K562 (cell line): ENCODE measurements around the gene XPO4.

Source experiments
- RAD21 ChIP-seq, 2 experiments: fragments of 250-450 bp in 1 of 2; fragments of 450-650 bp in 1 of 2; sonication (Bioruptor Pico) in 1 of 2; formaldehyde crosslinking in 1 of 2; IDR thresholded peaks in 1 of 2; conservative IDR thresholded peaks in 1 of 2; 2 replicates each; pipeline versions ENCODE4 v1.4.0 to v1.8.0; 2020 to 2022; ENCODE audit warnings: mild to moderate bottlenecking in 2 of 2, moderate library complexity in 1 of 2
- ZNF436 ChIP-seq: fragments of 250-450, 450-650 bp; sonication (Bioruptor Pico); formaldehyde crosslinking; IDR thresholded peaks from 2 replicates; pipeline ENCODE4 v1.7.0; 2020; ENCODE audit warnings: mild to moderate bottlenecking
- TF ChIP-seq, protein P1 (sequence below): sonication (generic); formaldehyde crosslinking; IDR thresholded peaks from 2 replicates; pipeline ENCODE4 v1.8.0; 2022; ENCODE audit warnings: mild to moderate bottlenecking, missing genetic modification reagents
- TF ChIP-seq, protein P2 (sequence below): fragments of 250-450 bp; sonication (Bioruptor Pico); IDR thresholded peaks from 2 replicates; pipeline ENCODE4 v1.5.0; 2021

- TF ChIP-seq, protein P1, sequence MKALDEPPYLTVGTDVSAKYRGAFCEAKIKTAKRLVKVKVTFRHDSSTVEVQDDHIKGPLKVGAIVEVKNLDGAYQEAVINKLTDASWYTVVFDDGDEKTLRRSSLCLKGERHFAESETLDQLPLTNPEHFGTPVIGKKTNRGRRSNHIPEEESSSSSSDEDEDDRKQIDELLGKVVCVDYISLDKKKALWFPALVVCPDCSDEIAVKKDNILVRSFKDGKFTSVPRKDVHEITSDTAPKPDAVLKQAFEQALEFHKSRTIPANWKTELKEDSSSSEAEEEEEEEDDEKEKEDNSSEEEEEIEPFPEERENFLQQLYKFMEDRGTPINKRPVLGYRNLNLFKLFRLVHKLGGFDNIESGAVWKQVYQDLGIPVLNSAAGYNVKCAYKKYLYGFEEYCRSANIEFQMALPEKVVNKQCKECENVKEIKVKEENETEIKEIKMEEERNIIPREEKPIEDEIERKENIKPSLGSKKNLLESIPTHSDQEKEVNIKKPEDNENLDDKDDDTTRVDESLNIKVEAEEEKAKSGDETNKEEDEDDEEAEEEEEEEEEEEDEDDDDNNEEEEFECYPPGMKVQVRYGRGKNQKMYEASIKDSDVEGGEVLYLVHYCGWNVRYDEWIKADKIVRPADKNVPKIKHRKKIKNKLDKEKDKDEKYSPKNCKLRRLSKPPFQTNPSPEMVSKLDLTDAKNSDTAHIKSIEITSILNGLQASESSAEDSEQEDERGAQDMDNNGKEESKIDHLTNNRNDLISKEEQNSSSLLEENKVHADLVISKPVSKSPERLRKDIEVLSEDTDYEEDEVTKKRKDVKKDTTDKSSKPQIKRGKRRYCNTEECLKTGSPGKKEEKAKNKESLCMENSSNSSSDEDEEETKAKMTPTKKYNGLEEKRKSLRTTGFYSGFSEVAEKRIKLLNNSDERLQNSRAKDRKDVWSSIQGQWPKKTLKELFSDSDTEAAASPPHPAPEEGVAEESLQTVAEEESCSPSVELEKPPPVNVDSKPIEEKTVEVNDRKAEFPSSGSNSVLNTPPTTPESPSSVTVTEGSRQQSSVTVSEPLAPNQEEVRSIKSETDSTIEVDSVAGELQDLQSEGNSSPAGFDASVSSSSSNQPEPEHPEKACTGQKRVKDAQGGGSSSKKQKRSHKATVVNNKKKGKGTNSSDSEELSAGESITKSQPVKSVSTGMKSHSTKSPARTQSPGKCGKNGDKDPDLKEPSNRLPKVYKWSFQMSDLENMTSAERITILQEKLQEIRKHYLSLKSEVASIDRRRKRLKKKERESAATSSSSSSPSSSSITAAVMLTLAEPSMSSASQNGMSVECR = no peak
- TF ChIP-seq ZNF436 (CRISPR knock-in tag) (no peak), RAD21 (CRISPR knock-in tag; conservative IDR thresholded peaks at IDR 0.05 in 1 of 2, IDR thresholded peaks at IDR 0.05 in 1 of 2) (no peak)
- TF ChIP-seq, protein P2, sequence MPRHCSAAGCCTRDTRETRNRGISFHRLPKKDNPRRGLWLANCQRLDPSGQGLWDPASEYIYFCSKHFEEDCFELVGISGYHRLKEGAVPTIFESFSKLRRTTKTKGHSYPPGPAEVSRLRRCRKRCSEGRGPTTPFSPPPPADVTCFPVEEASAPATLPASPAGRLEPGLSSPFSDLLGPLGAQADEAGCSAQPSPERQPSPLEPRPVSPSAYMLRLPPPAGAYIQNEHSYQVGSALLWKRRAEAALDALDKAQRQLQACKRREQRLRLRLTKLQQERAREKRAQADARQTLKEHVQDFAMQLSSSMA (CRISPR knock-in tag) = no peak
These were observed 35.8 kb upstream of the XPO4 start for GRCh38 chr13:20938302-20938701.
